Esophagus muscularis mucosa (tissue), 4 donors: ENCODE measurements around the gene ABHD12B.

Experiments used
- EP300 ChIP-seq: sonication (generic); formaldehyde crosslinking; IDR thresholded peaks from one replicate; pipeline ENCODE4 v1.6.1; 2017; ENCODE audit warnings: antibody characterized with exemption
- POLR2AphosphoS5 ChIP-seq, 2 donors: sonication (generic); formaldehyde crosslinking; IDR thresholded peaks; one replicate each; pipeline ENCODE4 v1.6.1; 2017; ENCODE audit warnings: antibody characterized with exemption in 2 of 2
- TF ChIP-seq, protein P1 (sequence below), 3 experiments: fragments of 200-600 bp in 2 of 3; fragments of 450-650 bp in 1 of 3; sonication (generic) in 2 of 3; IDR thresholded peaks; one replicate each; pipeline ENCODE4 v1.5.1; 2017 to 2019; ENCODE audit warnings: antibody characterized with exemption in 3 of 3, mild to moderate bottlenecking in 2 of 3, moderate library complexity in 1 of 3

DNA sequence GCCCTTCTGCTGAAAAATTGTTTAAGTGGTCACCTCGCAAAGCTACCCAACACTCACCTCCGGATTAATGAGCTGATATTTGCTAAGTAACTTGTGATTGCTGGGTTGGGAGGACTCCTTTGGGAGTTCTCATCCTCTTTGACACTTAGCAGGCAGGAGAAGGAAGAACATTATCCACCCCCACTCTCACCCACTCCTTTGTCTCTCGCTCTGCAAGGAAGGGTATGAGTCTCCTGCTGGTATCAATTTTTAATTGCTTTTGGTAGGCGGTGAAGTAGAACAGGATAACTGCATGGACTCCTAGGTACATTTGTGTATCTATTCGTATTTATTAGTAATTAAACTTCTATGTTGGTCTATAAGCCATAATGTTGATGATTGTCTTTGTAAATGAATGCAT lies 6.9 kb upstream of the ABHD12B start:
- TF ChIP-seq, protein P1, sequence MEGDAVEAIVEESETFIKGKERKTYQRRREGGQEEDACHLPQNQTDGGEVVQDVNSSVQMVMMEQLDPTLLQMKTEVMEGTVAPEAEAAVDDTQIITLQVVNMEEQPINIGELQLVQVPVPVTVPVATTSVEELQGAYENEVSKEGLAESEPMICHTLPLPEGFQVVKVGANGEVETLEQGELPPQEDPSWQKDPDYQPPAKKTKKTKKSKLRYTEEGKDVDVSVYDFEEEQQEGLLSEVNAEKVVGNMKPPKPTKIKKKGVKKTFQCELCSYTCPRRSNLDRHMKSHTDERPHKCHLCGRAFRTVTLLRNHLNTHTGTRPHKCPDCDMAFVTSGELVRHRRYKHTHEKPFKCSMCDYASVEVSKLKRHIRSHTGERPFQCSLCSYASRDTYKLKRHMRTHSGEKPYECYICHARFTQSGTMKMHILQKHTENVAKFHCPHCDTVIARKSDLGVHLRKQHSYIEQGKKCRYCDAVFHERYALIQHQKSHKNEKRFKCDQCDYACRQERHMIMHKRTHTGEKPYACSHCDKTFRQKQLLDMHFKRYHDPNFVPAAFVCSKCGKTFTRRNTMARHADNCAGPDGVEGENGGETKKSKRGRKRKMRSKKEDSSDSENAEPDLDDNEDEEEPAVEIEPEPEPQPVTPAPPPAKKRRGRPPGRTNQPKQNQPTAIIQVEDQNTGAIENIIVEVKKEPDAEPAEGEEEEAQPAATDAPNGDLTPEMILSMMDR (IDR thresholded peaks at IDR 0.05): no peak
- TF ChIP-seq EP300: no peak
- TF ChIP-seq POLR2AphosphoS5 (IDR thresholded peaks at IDR 0.05): no peak
